Non-pigmented ciliary epithelial cell (primary cell): ENCODE data around the gene GPR68.

ENCODE experiments used
- DNase-seq: peaks from one replicate; pipeline ENCODE4 v3.0.0-alpha.2; 2010; ENCODE audit warnings: low read depth

GPR68 gene

GRCh38 chr14:91244501-91244901 lies at the start of gene GPR68:
Gene GPR68 (minus strand): TSS chr14:91244704. CDS start chr14:91235050, 9,654 bp downstream.
- DNase-seq, result no peak

GRCh38 chr14:91294153-91294552 lies 49.6 kb upstream of the GPR68 start:
- DNase-seq, result no peak

- DNase-seq, result no peak
Observed at GRCh38 chr14:91293281-91293680, 48.8 kb upstream of the GPR68 start.

GRCh38 chr14:91292491-91292890 lies 48.0 kb upstream of the GPR68 start:
- DNase-seq, result no peak

GRCh38 chr14:91291786-91292405 lies 47.4 kb upstream of the GPR68 start:
- DNase-seq, result no peak

- DNase-seq, result no peak
Observed at GRCh38 chr14:91290986-91291385, 46.5 kb upstream of the GPR68 start.

- no peak for DNase-seq
Observed at GRCh38 chr14:91289464-91289863, 45.0 kb upstream of the GPR68 start.

GRCh38 chr14:91288876-91289275 lies 44.4 kb upstream of the GPR68 start:
- no peak for DNase-seq

GRCh38 chr14:91286530-91286937 lies 42.0 kb upstream of the GPR68 start:
- no peak for DNase-seq

GRCh38 chr14:91284791-91285548 lies 40.5 kb upstream of the GPR68 start:
- no peak for DNase-seq

- peak; percentile 45 for DNase-seq
Observed at GRCh38 chr14:91284146-91284790, 39.8 kb upstream of the GPR68 start.

- DNase-seq, result no peak
Observed at GRCh38 chr14:91283666-91284065, 39.2 kb upstream of the GPR68 start.

- DNase-seq, result no peak
Observed at GRCh38 chr14:91282954-91283645, 38.6 kb upstream of the GPR68 start.

GRCh38 chr14:91281346-91281745 lies 36.8 kb upstream of the GPR68 start:
- DNase-seq, result no peak

GRCh38 chr14:91280129-91280528 lies 35.6 kb upstream of the GPR68 start:
- DNase-seq, result no peak

GRCh38 chr14:91279354-91279753 lies 34.9 kb upstream of the GPR68 start:
- no peak for DNase-seq

- DNase-seq, result no peak
Observed at GRCh38 chr14:91278383-91278715, 33.8 kb upstream of the GPR68 start.

GRCh38 chr14:91277546-91278382 lies 33.3 kb upstream of the GPR68 start:
- no peak for DNase-seq

- DNase-seq, result no peak
Observed at GRCh38 chr14:91274796-91275195, 30.3 kb upstream of the GPR68 start.

GRCh38 chr14:91273885-91274273 lies 29.4 kb upstream of the GPR68 start:
- no peak for DNase-seq

GRCh38 chr14:91273273-91273884 lies 28.9 kb upstream of the GPR68 start:
- DNase-seq, result no peak
